HG02943 (cell line): ENCODE measurements around the gene CLEC2L.

ENCODE experiments used
- ATAC-seq: cut with Tn5 transposase; IDR thresholded peaks from one replicate; pipeline ENCODE4 v1.9.1; 2021; ENCODE audit warnings: mild to moderate bottlenecking, low read depth, moderate library complexity; ENCODE audit not compliant: unreplicated experiment

The CLEC2L gene

GRCh38 chr7:139523199-139523941 is at the start of gene CLEC2L:
Gene CLEC2L (plus strand): TSS chr7:139523685. CDS start chr7:139523928, 243 bp downstream.
- ATAC-seq: no peak

- no peak for ATAC-seq
Observed at GRCh38 chr7:139476139-139476538, 47.3 kb upstream of the CLEC2L start.

- ATAC-seq: no peak
Observed at GRCh38 chr7:139476891-139477290, 46.6 kb upstream of the CLEC2L start.

- no peak for ATAC-seq
Observed at GRCh38 chr7:139479620-139480019, 43.9 kb upstream of the CLEC2L start.

- ATAC-seq: no peak
Observed at GRCh38 chr7:139481364-139481763, 42.1 kb upstream of the CLEC2L start.

GRCh38 chr7:139482122-139482521 is 41.4 kb upstream of the CLEC2L start:
- no peak for ATAC-seq

GRCh38 chr7:139482662-139483466 is 40.6 kb upstream of the CLEC2L start:
- ATAC-seq: no peak

GRCh38 chr7:139487366-139488080 is 36.0 kb upstream of the CLEC2L start:
- ATAC-seq: no peak

GRCh38 chr7:139488810-139489209 is 34.7 kb upstream of the CLEC2L start:
- no peak for ATAC-seq

- ATAC-seq: no peak
Observed at GRCh38 chr7:139490130-139490529, 33.4 kb upstream of the CLEC2L start.

GRCh38 chr7:139492293-139492692 is 31.2 kb upstream of the CLEC2L start:
- ATAC-seq: no peak

- ATAC-seq: peak; percentile 71
Observed at GRCh38 chr7:139494835-139495579, 28.5 kb upstream of the CLEC2L start.

GRCh38 chr7:139495580-139496125 is 27.8 kb upstream of the CLEC2L start:
- ATAC-seq: no peak

- ATAC-seq: no peak
Observed at GRCh38 chr7:139496528-139496927, 27.0 kb upstream of the CLEC2L start.

GRCh38 chr7:139500770-139501138 is 22.7 kb upstream of the CLEC2L start:
- ATAC-seq: no peak

GRCh38 chr7:139502226-139502625 is 21.3 kb upstream of the CLEC2L start:
- no peak for ATAC-seq

- no peak for ATAC-seq
Observed at GRCh38 chr7:139505563-139505962, 17.9 kb upstream of the CLEC2L start.

GRCh38 chr7:139509535-139509934 is 13.9 kb upstream of the CLEC2L start:
- ATAC-seq: no peak

GRCh38 chr7:139511315-139511714 is 12.2 kb upstream of the CLEC2L start:
- no peak for ATAC-seq

GRCh38 chr7:139515266-139515665 is 8.2 kb upstream of the CLEC2L start:
- ATAC-seq: no peak
